HG02763 (cell line): Measurements from ENCODE around the gene SSC4D.
"Not testable (repeated sequence)": the region's sequence is repeated elsewhere in the genome, so short reads cannot be mapped to it uniquely, and the experiment has no call there.

Source experiments
- ATAC-seq: cut with Tn5 transposase; IDR thresholded peaks from one replicate; pipeline ENCODE4 v1.9.1; 2021; ENCODE audit warnings: mild to moderate bottlenecking, moderate library complexity; ENCODE audit not compliant: unreplicated experiment

SSC4D gene

GRCh38 chr7:76423666-76424412 is 14.3 kb upstream of the SSC4D start:
- no peak for ATAC-seq

GRCh38 chr7:76421097-76421496 is 11.6 kb upstream of the SSC4D start:
- not testable (repeated sequence) for ATAC-seq

- not testable (repeated sequence) for ATAC-seq
Measured at GRCh38 chr7:76417654-76418310, 8.3 kb upstream of the SSC4D start.

GRCh38 chr7:76412249-76412648 is 2.8 kb upstream of the SSC4D start:
- no peak for ATAC-seq

- no peak for ATAC-seq
Measured at GRCh38 chr7:76411626-76412025, 2.1 kb upstream of the SSC4D start.

GRCh38 chr7:76408121-76408560 is 1.4 kb downstream of the SSC4D start:
- no peak for ATAC-seq

GRCh38 chr7:76407718-76408117 is 1.8 kb downstream of the SSC4D start:
- no peak for ATAC-seq

GRCh38 chr7:76405738-76406137 is 3.8 kb downstream of the SSC4D start:
- no peak for ATAC-seq

- ATAC-seq, result no peak
Measured at GRCh38 chr7:76403780-76404494, 5.6 kb downstream of the SSC4D start.

GRCh38 chr7:76403097-76403496 is 6.4 kb downstream of the SSC4D start:
- ATAC-seq, result not testable (repeated sequence)

- no peak for ATAC-seq
Measured at GRCh38 chr7:76400248-76400647, 9.2 kb downstream of the SSC4D start.

GRCh38 chr7:76397409-76398183 is 11.9 kb downstream of the SSC4D start:
- no peak for ATAC-seq

GRCh38 chr7:76396864-76397263 is 12.6 kb downstream of the SSC4D start:
- no peak for ATAC-seq

GRCh38 chr7:76395965-76396726 is 13.4 kb downstream of the SSC4D start:
- no peak for ATAC-seq

GRCh38 chr7:76395605-76395964 is 13.9 kb downstream of the SSC4D start:
- ATAC-seq, result not testable (repeated sequence)

GRCh38 chr7:76394957-76395356 is 14.5 kb downstream of the SSC4D start:
- ATAC-seq, result no peak

- ATAC-seq, result peak; percentile 83
Measured at GRCh38 chr7:76393116-76394031, 16.1 kb downstream of the SSC4D start.

GRCh38 chr7:76392531-76393115 is 16.9 kb downstream of the SSC4D start:
- no peak for ATAC-seq

- ATAC-seq, result no peak
Measured at GRCh38 chr7:76390092-76390491, 19.4 kb downstream of the SSC4D start.
